Measurements from ENCODE around the gene VRTN.

VRTN gene

GRCh38 chr14:74348241-74348734 is at the start of gene VRTN:
Gene VRTN (plus strand): TSS chr14:74348471. CDS start chr14:74356784, 8,313 bp downstream.
- Histone ChIP-seq H3K9ac (ENCODE audit: low read length) (no peak within 1 kb of the TSS), H3K27ac (ENCODE audit: low read depth, low read length) (no peak within 1 kb of the TSS), H3K4me1 (ENCODE audit: insufficient read depth, low read length) (no peaks in the 10 kb centered on the region), H3K9me3 (ENCODE audit: low read length) (no peaks in the 10 kb centered on the region), H3K27me3 (ENCODE audit: control insufficient read depth in 1 of 2, insufficient read depth in 2 of 2, low read length in 2 of 2) (peaks cover 0 to 12% of the 10 kb centered on the region in 2 donors), H3K4me3 (ENCODE audit: low read depth in 1 of 2, low read length in 2 of 2) (no peak within 1 kb of the TSS), H3K36me3 (ENCODE audit: insufficient read depth, low read length) (no peaks in the 10 kb centered on the region)

GRCh38 chr14:74299061-74299545 is 49.2 kb upstream of the VRTN start:
- Histone ChIP-seq H3K36me3 (ENCODE audit: insufficient read depth, low read length) (peaks cover 42% of the 10 kb centered on the region), H3K9me3 (ENCODE audit: low read length) (no peaks in the 10 kb centered on the region), H3K4me1 (ENCODE audit: insufficient read depth, low read length) (peaks cover 14% of the 10 kb centered on the region), H3K27me3 (ENCODE audit: control insufficient read depth in 1 of 2, insufficient read depth in 2 of 2, low read length in 2 of 2) (no peaks in the 10 kb centered on the region), H3K9ac (ENCODE audit: low read length) (no peak overlapping the region), H3K27ac (ENCODE audit: low read depth, low read length) (no peak overlapping the region), H3K4me3 (ENCODE audit: low read depth in 1 of 2, low read length in 2 of 2) (no peak overlapping the region)

- Histone ChIP-seq H3K27me3 (ENCODE audit: control insufficient read depth in 1 of 2, insufficient read depth in 2 of 2, low read length in 2 of 2) (no peaks in the 10 kb centered on the region), H3K4me3 (ENCODE audit: low read depth in 1 of 2, low read length in 2 of 2) (peak overlapping the region; percentile 83 to 96), H3K9me3 (ENCODE audit: low read length) (no peaks in the 10 kb centered on the region), H3K9ac (ENCODE audit: low read length) (peak overlapping the region; percentile 71), H3K36me3 (ENCODE audit: insufficient read depth, low read length) (peaks cover 19% of the 10 kb centered on the region), H3K27ac (ENCODE audit: low read depth, low read length) (peak overlapping the region; percentile 88), H3K4me1 (ENCODE audit: insufficient read depth, low read length) (peaks cover 14% of the 10 kb centered on the region)
These were observed 46.6 kb upstream of the VRTN start for GRCh38 chr14:74301594-74302151.

GRCh38 chr14:74302152-74302628 is 46.1 kb upstream of the VRTN start:
- Histone ChIP-seq H3K9me3 (ENCODE audit: low read length) (no peaks in the 10 kb centered on the region), H3K36me3 (ENCODE audit: insufficient read depth, low read length) (peaks cover 14% of the 10 kb centered on the region), H3K27me3 (ENCODE audit: control insufficient read depth in 1 of 2, insufficient read depth in 2 of 2, low read length in 2 of 2) (no peaks in the 10 kb centered on the region), H3K4me1 (ENCODE audit: insufficient read depth, low read length) (peaks cover 14% of the 10 kb centered on the region), H3K27ac (ENCODE audit: low read depth, low read length) (peak overlapping the region; percentile 88), H3K9ac (ENCODE audit: low read length) (peak overlapping the region; percentile 71), H3K4me3 (ENCODE audit: low read depth in 1 of 2, low read length in 2 of 2) (peak overlapping the region; percentile 83 to 96)

- Histone ChIP-seq H3K9ac (ENCODE audit: low read length) (peak within 1 kb of the TSS; percentile 71), H3K9me3 (ENCODE audit: low read length) (no peaks in the 10 kb centered on the region), H3K4me1 (ENCODE audit: insufficient read depth, low read length) (peaks cover 14% of the 10 kb centered on the region), H3K27me3 (ENCODE audit: control insufficient read depth in 1 of 2, insufficient read depth in 2 of 2, low read length in 2 of 2) (no peaks in the 10 kb centered on the region), H3K27ac (ENCODE audit: low read depth, low read length) (peak within 1 kb of the TSS; percentile 88), H3K4me3 (ENCODE audit: low read depth in 1 of 2, low read length in 2 of 2) (peak within 1 kb of the TSS; percentile 83 to 96), H3K36me3 (ENCODE audit: insufficient read depth, low read length) (peaks cover 8% of the 10 kb centered on the region)
These were observed 45.4 kb upstream of the VRTN start, which contains the start of gene ABCD4 for GRCh38 chr14:74302634-74303569. Gene ABCD4 (minus strand): TSS chr14:74302934. CDS start chr14:74302912, 22 bp downstream.

GRCh38 chr14:74308695-74309094 is 39.6 kb upstream of the VRTN start:
- H3K9ac ChIP-seq (ENCODE audit: low read length): no peak overlapping the region
- no peaks in the 10 kb centered on the region for H3K36me3 ChIP-seq (ENCODE audit: insufficient read depth, low read length)
- H3K4me3 ChIP-seq (ENCODE audit: low read depth in 1 of 2, low read length in 2 of 2): no peak overlapping the region
- H3K27me3 ChIP-seq (ENCODE audit: control insufficient read depth in 1 of 2, insufficient read depth in 2 of 2, low read length in 2 of 2): no peaks in the 10 kb centered on the region
- no peaks in the 10 kb centered on the region for H3K4me1 ChIP-seq (ENCODE audit: insufficient read depth, low read length)
- H3K9me3 ChIP-seq (ENCODE audit: low read length): no peaks in the 10 kb centered on the region
- H3K27ac ChIP-seq (ENCODE audit: low read depth, low read length): no peak overlapping the region

GRCh38 chr14:74309125-74310022 is 38.9 kb upstream of the VRTN start:
- H3K27ac ChIP-seq (ENCODE audit: low read depth, low read length): no peak overlapping the region
- no peaks in the 10 kb centered on the region for H3K4me1 ChIP-seq (ENCODE audit: insufficient read depth, low read length)
- no peak overlapping the region for H3K4me3 ChIP-seq (ENCODE audit: low read depth in 1 of 2, low read length in 2 of 2)
- no peaks in the 10 kb centered on the region for H3K27me3 ChIP-seq (ENCODE audit: control insufficient read depth in 1 of 2, insufficient read depth in 2 of 2, low read length in 2 of 2)
- no peaks in the 10 kb centered on the region for H3K36me3 ChIP-seq (ENCODE audit: insufficient read depth, low read length)
- H3K9me3 ChIP-seq (ENCODE audit: low read length): no peaks in the 10 kb centered on the region
- H3K9ac ChIP-seq (ENCODE audit: low read length): no peak overlapping the region

- Histone ChIP-seq H3K9ac (ENCODE audit: low read length) (no peak overlapping the region), H3K4me1 (ENCODE audit: insufficient read depth, low read length) (no peaks in the 10 kb centered on the region), H3K27me3 (ENCODE audit: control insufficient read depth in 1 of 2, insufficient read depth in 2 of 2, low read length in 2 of 2) (no peaks in the 10 kb centered on the region), H3K27ac (ENCODE audit: low read depth, low read length) (no peak overlapping the region), H3K4me3 (ENCODE audit: low read depth in 1 of 2, low read length in 2 of 2) (no peak overlapping the region), H3K9me3 (ENCODE audit: low read length) (no peaks in the 10 kb centered on the region), H3K36me3 (ENCODE audit: insufficient read depth, low read length) (no peaks in the 10 kb centered on the region)
These were observed 36.1 kb upstream of the VRTN start for GRCh38 chr14:74312161-74312560.

GRCh38 chr14:74313601-74314000 is 34.7 kb upstream of the VRTN start:
- Histone ChIP-seq H3K27ac (ENCODE audit: low read depth, low read length) (no peak overlapping the region), H3K9ac (ENCODE audit: low read length) (no peak overlapping the region), H3K36me3 (ENCODE audit: insufficient read depth, low read length) (no peaks in the 10 kb centered on the region), H3K27me3 (ENCODE audit: control insufficient read depth in 1 of 2, insufficient read depth in 2 of 2, low read length in 2 of 2) (no peaks in the 10 kb centered on the region), H3K4me1 (ENCODE audit: insufficient read depth, low read length) (no peaks in the 10 kb centered on the region), H3K4me3 (ENCODE audit: low read depth in 1 of 2, low read length in 2 of 2) (no peak overlapping the region), H3K9me3 (ENCODE audit: low read length) (no peaks in the 10 kb centered on the region)

- no peaks in the 10 kb centered on the region for H3K27me3 ChIP-seq (ENCODE audit: control insufficient read depth in 1 of 2, insufficient read depth in 2 of 2, low read length in 2 of 2)
- H3K27ac ChIP-seq (ENCODE audit: low read depth, low read length): no peak overlapping the region
- no peaks in the 10 kb centered on the region for H3K4me1 ChIP-seq (ENCODE audit: insufficient read depth, low read length)
These were observed 33.7 kb upstream of the VRTN start for GRCh38 chr14:74314576-74314975.

More at GRCh38 chr14:74314576-74314975, 33.7 kb upstream of the VRTN start:
- H3K36me3 ChIP-seq (ENCODE audit: insufficient read depth, low read length): no peaks in the 10 kb centered on the region
- H3K9ac ChIP-seq (ENCODE audit: low read length): no peak overlapping the region
- no peaks in the 10 kb centered on the region for H3K9me3 ChIP-seq (ENCODE audit: low read length)
- no peak overlapping the region for H3K4me3 ChIP-seq (ENCODE audit: low read depth in 1 of 2, low read length in 2 of 2)
